Skeletal muscle cell (primary cell): ENCODE results near the gene ULBP2.
"Not testable (repeated sequence)": the region's sequence is repeated elsewhere in the genome, so short reads cannot be mapped to it uniquely, and the experiment has no call there.

Experiments
- DNase-seq: peaks from one replicate; pipeline ENCODE4 v3.0.0-alpha.2; 2010; ENCODE audit warnings: low read depth
- H3K4me3 ChIP-seq: 2 replicates; pipeline ENCODE4 v1.5.1; 2011; ENCODE audit warnings: low read depth, mild to moderate bottlenecking, control low read depth, low read length, moderate library complexity

The ULBP2 gene

DNA sequence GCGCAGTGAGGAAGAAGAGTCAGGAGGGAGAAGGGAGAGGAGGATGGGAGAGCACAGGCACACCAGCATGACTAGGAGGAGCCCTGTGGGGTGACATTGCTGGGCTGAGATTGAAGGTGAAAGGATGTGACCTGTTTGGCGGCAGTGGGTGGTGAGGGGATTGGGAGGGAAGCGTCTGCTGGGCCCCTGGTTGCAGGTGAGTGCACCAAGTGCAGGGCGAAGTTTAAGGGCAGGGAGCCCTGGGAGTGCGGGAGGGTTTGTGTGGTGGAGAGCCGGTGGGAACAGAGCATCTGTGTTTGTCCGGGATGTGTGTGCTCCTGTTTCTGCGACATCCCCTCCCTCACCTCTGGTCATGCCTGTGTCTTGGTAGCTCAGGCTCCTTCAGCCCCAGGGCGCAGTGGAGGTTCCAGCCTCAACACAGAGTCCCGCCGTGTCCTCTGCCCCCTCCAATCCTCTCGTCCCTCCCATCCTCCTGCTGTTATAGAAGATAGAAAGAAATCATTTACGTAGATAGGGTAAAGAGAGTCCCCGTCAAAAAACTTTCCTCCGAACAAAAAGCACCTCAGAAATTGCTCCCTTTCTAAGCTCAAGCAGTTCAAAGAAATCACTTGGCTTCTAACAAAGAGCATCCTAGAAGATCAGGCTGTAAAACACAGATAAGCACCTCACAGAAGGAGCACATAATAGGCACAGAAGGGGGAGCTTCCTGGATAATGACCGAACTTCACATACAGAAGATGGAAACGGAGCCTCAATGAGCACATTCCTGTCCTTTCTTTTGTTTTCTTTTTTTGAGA, 46.9 kb downstream of the ULBP2 start:
- DNase-seq, result no peak
- no peak overlapping the region for H3K4me3 ChIP-seq

DNA sequence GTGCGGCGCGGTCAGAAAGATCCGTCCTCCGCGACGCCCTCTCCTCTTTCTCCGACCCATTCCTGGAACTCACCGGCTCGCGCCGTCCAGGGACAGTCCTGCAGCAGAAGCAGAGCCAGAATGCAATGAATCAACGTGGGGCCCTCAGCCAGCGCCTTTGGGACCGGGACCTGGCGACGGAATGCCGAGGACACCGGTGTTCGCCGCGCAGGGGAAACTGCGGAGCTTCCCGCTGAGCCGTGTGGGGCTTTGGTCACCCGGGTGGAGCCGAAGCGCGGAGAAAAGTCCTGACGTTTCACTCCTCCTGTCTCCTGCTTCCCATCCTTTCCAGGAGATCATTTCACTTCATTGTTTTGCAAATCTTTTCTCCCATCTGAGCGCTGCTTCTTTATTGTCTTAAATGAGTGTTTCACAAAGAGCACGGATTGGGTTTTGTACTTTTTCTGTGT, 48.4 kb downstream of the ULBP2 start:
- peak overlapping the region; percentile 41 for H3K4me3 ChIP-seq
- DNase-seq, result no peak

DNA sequence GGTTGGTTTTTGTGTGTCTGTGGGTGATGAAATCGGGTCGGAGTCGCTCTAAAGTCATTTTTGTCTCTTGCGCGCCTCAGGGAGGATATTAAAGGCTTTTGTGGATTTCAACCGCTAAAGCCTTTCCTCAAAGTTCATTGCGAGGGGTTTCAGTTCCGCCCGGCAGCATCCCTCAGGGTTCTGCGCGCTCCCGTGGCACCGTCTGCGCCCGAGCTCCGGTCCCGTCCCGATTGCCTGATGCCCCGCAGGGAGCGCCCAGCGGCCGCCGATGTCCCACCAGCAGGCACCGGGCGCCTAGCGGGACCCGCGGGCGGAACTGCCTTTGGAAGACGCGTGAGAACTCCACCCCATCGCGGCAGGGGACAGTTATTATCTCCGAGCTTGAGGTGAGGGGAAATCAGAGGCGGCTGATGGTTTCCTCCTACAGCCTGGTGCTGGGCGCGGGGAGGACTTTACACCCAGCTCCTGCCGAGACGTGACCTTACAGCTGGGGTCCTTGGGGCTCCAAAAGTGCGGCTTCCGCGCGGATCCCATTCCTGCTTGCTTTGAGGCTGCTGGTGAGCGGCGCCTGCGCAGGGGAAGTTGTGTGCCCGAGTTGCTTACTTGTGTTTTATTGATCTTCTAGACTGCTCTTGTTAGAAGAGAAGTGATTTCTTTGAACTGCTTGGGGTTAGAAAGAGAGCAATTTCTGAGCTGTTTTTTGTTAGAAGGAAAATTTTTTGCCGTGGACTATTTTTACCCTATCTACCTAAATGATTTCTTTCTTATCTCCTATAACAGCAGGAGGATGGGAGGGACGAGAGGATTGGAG, 49.1 kb downstream of the ULBP2 start:
- DNase-seq, result no peak
- peak overlapping the region; percentile 41 for H3K4me3 ChIP-seq

DNA sequence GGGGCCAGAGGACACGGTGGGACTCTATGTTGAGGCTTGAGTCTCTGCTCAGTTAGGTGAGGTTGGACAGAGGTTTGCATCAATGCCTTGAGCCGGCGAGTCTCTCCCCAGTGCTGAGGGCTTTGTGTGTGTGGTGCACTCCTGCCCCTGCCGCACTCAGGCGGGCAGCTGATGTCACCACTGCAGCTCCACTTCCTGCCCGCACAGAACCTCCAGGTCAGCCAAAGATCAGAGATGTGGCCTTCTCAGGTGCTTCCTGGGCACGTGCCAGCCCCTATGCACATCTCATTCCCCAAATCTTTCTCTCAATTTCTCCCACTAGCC, 49.6 kb downstream of the ULBP2 start:
- H3K4me3 ChIP-seq, DNase-seq: not testable (repeated sequence)

DNA sequence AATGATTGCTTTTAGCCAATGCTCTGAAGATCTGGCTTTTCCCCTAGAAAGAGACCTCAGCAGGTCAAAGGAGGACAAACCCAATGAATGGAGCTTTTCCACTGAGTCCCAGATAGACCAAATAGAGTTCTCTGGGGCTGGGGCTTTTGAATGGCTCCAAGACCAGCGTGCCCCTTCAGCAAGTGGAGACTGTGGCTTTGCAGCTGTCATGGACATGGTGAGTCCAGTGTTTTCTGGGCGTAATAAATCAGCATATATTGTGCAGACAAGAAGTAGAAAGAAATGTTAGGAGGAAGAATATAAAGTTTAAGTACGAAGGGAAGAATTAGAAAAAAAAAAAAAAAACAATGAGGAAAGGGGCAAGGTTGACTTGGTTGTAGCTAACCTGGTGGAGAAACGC, 50.0 kb downstream of the ULBP2 start:
- H3K4me3 ChIP-seq, result no peak overlapping the region
- DNase-seq, result no peak

DNA sequence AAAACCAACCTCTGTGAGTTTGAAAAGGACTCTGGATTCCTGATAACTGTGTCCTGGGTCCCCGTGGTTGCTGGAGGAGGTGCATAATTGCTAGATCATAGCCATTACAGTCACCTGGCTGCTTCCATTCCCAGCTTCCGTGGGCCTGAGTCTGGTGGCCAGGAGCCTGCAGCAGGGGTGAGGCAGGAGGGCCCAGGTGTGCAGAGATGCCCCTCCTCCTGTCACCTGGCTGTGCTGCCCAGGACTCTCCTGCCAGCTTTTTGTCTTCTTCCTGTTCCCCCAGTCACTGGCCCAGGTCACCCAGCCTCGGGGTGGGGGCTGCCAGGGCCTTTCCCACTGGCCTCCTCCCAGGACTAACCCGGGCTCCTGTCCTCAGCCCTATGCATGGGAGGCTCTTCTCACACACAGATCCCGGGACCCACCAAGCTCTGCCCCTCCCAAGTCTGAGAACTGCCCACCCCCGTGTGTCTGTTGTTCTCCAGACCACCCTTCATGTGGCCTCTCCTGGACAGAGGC, 53.5 kb downstream of the ULBP2 start:
- no peak for DNase-seq
- H3K4me3 ChIP-seq, result no peak overlapping the region

DNA sequence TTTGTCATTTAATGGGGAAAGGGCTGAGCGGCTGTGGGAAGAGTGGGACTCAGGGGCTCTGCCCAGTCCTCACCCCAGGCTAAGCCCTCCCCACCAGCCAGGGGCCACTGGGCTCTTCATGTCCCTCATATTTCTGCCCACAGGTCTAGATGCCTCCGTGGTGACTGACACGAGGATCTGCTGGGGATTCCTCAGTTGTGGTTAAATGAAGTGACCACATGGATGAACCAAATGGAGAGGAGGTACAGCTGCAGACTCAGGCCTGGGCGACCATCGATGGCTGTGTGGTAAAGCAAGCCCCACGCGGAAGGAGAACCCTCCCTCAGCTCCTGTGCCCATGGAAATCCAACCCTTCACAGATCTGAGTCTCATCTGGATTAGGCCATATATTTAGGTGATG, 54.2 kb downstream of the ULBP2 start:
- no peak overlapping the region for H3K4me3 ChIP-seq
- no peak for DNase-seq
